HG02938 (cell line): ENCODE measurements around the gene STK24.

Experiments
- ATAC-seq: cut with Tn5 transposase; IDR thresholded peaks from one replicate; pipeline ENCODE4 v1.9.1; 2021; ENCODE audit warnings: mild to moderate bottlenecking, moderate library complexity; ENCODE audit not compliant: unreplicated experiment

STK24 gene

GRCh38 chr13:98557937-98558792 lies 18.7 kb downstream of the STK24 start:
- ATAC-seq: no peak

GRCh38 chr13:98556968-98557631 lies 19.8 kb downstream of the STK24 start:
- no peak for ATAC-seq

- ATAC-seq: no peak
Measured at GRCh38 chr13:98556142-98556816, 20.6 kb downstream of the STK24 start.

GRCh38 chr13:98549728-98550317 lies 27.1 kb downstream of the STK24 start:
- ATAC-seq: peak; percentile 77

GRCh38 chr13:98549006-98549727 lies 27.7 kb downstream of the STK24 start:
- ATAC-seq: no peak

- no peak for ATAC-seq
Measured at GRCh38 chr13:98548230-98548629, 28.7 kb downstream of the STK24 start.

GRCh38 chr13:98547455-98547854 lies 29.5 kb downstream of the STK24 start:
- no peak for ATAC-seq

GRCh38 chr13:98546402-98546801 lies 30.5 kb downstream of the STK24 start:
- ATAC-seq: no peak

GRCh38 chr13:98544104-98544710 lies 32.7 kb downstream of the STK24 start:
- no peak for ATAC-seq

- peak; percentile 4 for ATAC-seq
Measured at GRCh38 chr13:98543378-98544103, 33.4 kb downstream of the STK24 start.

GRCh38 chr13:98542568-98543377 lies 34.1 kb downstream of the STK24 start:
- ATAC-seq: peak; percentile 56

GRCh38 chr13:98541701-98542203 lies 35.2 kb downstream of the STK24 start:
- ATAC-seq: no peak

- ATAC-seq: no peak
Measured at GRCh38 chr13:98541191-98541590, 35.7 kb downstream of the STK24 start.

GRCh38 chr13:98540476-98540875 lies 36.4 kb downstream of the STK24 start:
- peak; percentile 47 for ATAC-seq

GRCh38 chr13:98539666-98540065 lies 37.2 kb downstream of the STK24 start:
- ATAC-seq: no peak

- no peak for ATAC-seq
Measured at GRCh38 chr13:98538876-98539275, 38.0 kb downstream of the STK24 start.

- ATAC-seq: no peak
Measured at GRCh38 chr13:98537740-98538139, 39.2 kb downstream of the STK24 start.

- ATAC-seq: no peak
Measured at GRCh38 chr13:98537306-98537705, 39.6 kb downstream of the STK24 start.

GRCh38 chr13:98536729-98537128 lies 40.2 kb downstream of the STK24 start:
- no peak for ATAC-seq
